ENCODE data around the gene SNRPF. TPM values are rescaled to one million over a fixed set of nuclear protein-coding genes. Genes with fewer than 3 reads are reported as not detected.

SNRPF gene
- total and polyA plus RNA-seq, 2 of the 8 experiments (the other 6 are each of a cell fraction or from before 2014, with no cell fraction given) = 58.5 to 79.7 TPM

DNA sequence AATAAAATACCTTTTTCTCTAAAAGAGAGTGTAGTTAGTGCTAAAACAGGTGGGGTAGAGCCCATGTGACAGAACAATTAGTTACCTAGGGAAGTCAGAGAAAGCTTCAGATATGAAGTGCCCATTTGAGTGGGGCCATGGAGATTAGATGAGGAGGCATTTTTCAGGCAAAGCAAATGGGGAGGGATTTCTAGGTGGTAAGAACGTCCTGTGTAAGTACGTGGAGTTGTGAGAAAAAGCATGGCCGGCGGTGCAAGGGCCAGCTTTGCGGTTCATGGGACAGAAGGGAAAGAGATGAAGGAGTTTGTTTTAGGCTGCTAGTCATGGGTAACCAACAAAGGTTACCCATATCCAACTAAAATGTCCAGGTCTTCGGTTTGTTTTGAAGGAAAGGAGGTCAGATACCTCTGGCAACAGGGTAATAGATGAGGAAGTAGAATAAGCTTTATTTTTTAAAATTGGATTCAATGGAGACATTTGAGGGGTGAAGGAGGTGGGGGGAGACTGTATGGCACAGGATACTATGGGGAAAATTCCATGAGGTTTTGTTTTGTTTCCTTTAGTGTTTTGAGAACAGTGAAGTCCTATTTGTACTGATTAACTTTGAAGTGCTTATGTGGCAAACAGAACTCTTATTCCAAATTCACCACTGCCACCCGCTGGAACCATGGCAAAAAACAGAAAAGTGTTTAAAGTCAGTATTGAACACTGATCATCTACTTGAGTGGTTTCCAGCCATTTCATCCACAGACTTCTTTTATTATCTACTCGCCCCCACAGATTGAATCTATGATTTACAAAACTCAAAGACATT, 10.0 kb upstream of the SNRPF start (continued):
- no peak for TF ChIP-seq TBP (IDR thresholded peaks at IDR 0.05; ENCODE audit: low read depth, low read length)
